Kidney glomerular epithelial cell (primary cell): ENCODE results near the gene PLCB3.
A peak's percentile ranks its signal among the peaks of the same experiment; 100 is the strongest.

Experiments
- DNase-seq: peaks from one replicate; lab custom pipeline; 2025; lab: John Stamatoyannopoulos, UW

The PLCB3 gene

DNA sequence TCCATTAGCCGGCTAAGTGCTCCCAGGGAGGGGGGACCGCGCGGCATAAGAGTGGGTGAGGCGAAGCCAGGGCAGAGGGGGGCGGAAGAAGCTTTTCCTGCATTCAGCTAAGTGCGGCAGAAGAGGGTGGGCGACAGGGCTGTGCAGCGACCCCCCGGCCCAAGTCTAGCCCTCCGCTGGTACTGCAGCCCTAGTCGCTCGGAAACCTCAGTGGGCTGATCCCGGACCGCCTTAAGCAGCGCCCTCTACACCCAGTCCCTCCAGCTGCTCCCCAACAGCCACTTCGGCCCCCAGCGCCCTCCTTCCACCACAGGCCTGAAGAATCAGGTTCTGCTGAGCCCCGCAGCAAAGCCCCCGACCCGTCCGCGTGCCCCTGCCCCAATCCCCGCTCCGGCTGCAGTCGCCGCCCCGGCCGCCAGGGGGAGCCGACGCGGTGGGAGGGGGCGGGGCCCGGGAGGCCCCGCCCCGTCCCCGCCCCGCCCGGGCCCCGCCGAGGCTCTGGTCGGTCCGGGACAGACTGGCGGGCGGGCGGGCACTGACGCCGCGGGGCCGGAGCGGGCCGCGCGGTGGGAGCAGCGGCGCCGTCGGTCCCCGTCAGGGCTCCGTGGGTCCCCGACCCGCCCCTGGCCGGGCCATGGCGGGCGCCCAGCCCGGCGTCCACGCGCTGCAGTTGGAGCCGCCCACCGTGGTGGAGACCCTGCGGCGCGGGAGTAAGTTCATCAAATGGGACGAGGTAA is at the start of gene PLCB3:
TSS of gene PLCB3 (plus strand) at position 515 of the 737 bp plus-strand sequence. CDS start at position 635, 120 bp downstream.
- no peak for DNase-seq

DNA sequence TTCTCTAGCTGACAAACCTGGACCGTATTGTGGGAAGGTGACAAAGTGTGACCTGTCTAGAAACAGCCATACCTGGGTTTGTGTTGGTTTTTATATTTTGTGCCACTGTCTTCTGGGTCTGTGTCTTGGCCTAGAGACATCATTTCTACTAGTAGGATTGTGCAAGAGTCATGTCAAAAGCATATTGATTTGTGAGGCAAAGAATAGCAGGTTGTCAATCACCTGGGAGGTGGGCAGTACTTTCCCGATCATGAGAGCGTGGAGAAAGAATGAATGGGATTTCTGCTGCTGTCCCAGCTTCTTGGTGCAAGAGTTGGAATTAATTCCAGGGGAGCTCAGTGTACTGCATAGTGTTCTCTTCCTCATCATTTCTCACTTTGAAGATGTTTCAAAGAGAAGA is 49.8 kb upstream of the PLCB3 start:
- no peak for DNase-seq

DNA sequence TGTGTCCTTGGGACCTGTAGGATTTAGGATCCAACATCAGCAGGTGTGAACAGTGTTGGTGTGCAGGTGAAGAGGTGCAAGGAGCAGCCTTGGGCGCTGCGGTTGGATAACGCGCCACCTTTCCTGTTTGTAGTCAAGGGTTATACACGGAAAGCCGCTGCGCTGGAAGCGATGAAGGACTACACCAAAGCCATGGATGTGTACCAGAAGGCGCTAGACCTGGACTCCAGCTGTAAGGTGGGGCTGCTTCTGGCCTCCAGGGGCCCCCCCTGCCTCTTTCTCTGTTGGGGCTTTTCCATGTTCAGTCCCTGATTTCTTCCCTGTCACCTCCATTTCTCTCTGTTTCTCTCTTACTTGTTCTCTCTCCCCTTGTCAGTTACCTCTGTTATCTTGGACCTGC is 48.3 kb upstream of the PLCB3 start:
- no peak for DNase-seq

DNA sequence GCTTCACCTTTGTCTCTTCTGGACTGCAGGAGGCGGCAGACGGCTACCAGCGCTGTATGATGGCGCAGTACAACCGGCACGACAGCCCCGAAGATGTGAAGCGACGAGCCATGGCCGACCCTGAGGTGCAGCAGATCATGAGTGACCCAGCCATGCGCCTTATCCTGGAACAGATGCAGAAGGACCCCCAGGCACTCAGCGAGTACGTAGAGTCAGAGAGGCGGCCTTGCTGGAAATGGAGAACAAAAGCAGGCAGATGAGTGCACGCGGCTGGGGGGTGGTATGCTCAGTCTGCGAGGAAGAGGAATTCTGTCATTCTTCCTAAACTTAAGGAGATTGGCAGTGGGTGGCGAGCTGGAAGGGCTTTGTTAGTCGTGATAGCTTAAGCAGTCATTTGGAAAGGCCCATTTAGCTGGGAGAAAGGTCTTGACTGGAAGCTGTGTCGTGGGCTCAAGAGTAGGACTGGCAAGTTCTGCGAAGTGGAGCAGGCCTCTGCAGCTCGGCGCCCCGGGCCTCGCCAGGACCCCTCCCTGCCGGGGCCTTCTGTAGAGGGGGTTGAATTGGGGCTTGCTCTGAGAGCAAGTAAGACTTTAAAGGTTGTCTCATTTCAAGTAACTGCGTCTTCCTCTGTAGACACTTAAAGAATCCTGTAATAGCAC is 47.8 kb upstream of the PLCB3 start:
- DNase-seq: no peak

DNA sequence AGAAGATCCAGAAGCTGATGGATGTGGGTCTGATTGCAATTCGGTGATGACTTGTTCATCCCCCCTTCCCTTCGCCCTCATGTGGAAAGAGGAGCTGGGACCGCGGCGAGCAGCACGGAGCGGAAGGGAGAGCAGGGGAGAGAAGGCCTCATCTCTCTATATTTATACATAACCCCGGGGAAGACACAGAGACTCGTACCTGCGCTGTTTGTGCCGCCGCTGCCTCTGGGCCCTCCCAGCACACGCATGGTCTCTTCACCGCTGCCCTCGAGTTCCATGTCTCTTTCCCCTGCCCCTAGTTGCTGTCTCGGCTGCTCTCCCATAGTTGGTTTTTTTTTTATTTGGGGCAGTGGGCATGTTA is 47.3 kb upstream of the PLCB3 start:
- no peak for DNase-seq

DNA sequence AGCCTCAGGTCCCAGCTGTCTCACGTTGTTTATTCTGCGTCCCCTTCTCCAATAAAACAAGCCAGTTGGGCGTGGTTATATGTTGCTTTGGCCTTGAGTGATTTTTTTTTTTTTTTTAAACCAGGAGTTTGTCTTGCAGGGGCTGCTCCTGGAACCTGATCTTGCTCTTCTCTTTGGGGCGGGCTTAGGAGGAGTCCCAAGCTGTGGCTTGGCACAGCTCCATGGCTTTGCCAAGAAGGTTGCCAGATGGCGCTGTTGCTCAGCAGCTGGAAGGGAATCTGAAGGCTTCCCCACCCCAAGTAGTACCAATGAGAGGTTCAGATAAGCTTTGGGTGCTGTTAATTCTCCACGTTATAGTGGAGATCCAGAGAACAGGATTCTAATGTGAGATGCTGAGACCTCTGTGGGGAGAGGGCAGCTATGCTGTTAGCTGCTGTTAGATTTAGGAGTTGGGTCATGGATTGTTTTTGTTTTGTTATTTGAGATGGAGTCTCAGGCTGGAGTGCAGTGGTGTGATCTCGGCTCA is 46.8 kb upstream of the PLCB3 start:
- peak; percentile 60 for DNase-seq

DNA sequence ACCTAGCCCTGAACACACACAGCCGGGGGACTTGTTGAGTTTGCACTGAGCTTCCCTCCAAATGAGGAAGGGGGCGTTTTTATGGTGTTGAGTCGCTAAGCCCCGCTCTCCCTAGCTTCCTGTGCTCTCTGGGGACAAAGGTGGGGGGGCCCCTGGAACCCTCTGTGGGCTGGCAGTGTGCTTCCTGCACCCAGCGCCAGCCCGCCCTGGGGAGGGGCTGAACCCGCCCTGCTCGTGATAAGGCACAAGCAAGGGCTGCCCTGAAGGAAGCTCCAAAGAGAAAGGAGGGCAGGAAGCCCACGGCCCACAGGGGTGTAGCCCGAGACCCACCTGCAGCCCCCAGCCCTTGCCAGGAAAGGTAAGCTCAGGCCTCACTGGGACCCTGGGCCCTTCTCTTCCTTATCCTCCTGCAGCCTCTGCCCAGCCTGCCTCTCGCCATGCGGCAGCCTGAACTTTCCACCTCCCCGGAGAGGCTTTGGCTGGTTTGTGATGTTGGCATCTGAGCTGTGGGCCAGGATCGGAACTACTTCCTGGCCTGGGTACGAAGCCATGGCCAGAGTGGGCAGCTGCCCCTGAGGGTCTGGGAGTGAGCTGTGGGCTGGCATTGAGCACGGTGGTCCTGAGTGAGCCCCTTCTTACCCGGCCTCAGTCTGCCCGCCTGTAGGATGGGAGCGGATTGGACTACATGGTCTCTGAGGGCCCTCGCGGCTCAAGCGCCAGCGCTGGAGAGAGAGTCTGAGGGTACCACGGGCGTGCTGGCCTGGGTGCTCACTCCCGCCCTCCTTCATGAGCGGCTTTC is 44.7 kb upstream of the PLCB3 start, which contains the start of gene FERMT3:
TSS of gene FERMT3 (plus strand) at position 265 of the 799 bp plus-strand sequence. CDS start 644 bp downstream, outside the sequence.
- DNase-seq: no peak

DNA sequence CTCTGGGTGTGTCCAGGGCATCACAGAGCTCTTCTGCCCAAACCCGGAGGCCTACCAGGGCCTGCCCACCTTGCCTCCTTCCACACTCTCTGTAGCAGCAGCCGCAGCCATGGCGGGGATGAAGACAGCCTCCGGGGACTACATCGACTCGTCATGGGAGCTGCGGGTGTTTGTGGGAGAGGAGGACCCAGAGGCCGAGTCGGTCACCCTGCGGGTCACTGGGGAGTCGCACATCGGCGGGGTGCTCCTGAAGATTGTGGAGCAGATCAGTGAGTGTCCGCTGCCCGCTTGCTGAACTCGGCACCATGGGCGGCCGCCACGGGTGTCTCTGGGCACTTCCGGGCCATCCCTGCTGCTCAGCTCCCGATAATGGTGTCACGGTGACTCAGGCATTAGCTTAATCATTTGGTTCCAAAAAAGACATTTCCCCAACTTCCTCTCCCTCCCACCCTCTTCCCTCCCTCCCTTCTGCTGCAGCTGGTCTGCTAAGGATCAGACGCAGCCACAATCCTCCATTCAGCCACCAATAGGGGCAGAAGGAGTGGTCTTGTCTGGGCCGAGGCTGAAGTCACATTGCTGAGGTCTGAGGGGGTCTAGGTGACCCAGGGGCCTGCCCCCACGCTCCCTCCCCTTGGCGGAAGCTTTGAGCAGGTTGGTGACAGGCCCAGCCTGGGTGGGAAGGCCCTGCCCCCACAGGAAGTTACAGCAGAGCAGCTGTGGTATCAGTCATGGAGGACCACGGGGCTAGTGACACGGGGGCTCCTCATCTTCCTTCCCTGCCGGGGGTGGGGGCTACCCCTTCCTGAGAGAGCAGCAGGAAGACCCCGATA is 43.9 kb upstream of the PLCB3 start:
- no peak for DNase-seq

DNA sequence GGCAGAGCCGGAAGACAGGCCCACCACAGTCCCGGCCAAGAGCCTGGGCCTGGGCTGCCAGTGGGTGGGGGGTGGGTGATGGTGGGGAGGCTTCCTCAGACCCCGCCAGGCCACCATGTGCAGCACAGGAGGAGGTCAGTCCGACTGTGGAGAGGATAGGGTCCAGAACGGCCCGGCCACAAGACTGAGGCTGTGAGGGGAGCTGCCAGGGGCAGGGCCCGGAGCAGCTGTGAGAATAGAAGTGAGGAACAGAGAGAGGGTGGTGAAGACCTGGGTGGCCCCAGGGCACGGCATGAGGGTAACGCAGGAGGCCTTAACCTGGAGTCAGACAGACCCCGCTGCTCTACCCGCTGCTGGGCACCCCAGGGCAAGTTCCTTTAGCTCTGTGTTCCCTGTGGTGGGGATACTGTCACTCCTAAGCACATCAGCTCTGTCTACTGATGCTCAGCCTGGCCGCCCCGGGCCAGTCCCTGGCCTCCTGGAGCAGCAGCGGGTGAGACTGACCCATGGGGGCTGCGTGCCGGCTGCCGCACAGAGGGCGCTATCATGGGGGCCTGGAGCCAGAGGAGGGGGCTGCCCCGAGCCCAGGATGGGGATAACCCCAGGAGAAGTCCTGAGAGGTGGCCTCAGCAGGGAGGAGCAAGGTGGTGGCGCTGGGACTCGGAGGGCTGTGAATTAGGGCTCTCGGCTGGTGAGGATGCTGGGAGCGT is 43.1 kb upstream of the PLCB3 start:
- DNase-seq: no peak

DNA sequence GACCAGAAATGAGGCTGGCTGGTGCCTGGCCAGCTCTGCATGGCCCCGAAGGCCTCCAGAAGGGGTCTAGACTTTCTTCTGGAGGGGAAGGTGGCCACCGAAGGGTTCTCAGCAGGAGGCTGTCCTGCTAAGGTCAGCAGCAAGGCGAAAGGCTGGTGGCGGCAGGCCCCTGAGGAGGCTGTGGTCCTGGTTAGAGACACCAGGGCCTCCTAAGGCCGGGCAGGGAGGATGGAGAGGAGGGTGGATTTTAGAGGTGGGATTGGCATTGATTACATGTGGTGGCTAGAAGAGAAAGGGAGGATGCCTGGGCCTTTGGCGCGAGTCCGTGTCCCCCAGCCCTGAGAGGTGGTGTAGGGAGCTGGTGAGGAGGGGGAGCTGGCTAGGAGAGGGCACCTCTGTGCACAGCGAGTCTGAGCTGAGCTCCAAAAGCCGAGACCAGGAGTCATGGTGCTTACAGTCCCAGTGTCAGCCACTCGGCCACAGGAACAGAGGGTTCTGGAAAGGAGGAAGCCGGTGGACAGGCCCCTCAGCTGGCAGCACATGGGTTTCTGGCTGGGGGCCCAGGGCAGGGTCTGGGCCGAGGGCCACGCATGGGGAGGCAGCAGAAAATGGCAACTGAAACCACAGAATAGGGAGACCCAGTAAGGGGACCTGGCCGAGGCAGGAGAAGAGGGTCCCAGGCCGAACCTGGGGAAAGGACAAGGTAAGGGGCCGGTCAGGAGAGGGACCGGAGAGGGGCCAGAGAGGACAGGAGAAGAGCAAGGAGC is 42.4 kb upstream of the PLCB3 start:
- no peak for DNase-seq

DNA sequence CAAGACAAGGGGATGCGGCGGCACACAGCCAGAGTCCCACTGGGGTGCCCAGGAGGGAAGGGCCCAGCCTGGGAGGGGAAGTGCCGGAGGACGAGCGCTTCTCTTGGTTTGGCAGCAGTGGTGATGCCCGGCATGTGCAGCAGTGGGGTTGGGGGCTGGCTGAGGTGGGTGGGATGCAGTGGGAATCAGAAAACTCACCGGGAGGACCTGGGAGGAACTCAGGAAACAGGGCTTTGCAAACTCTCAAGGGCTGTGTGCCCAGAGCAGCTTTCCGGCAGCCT is 41.8 kb upstream of the PLCB3 start:
- no peak for DNase-seq

DNA sequence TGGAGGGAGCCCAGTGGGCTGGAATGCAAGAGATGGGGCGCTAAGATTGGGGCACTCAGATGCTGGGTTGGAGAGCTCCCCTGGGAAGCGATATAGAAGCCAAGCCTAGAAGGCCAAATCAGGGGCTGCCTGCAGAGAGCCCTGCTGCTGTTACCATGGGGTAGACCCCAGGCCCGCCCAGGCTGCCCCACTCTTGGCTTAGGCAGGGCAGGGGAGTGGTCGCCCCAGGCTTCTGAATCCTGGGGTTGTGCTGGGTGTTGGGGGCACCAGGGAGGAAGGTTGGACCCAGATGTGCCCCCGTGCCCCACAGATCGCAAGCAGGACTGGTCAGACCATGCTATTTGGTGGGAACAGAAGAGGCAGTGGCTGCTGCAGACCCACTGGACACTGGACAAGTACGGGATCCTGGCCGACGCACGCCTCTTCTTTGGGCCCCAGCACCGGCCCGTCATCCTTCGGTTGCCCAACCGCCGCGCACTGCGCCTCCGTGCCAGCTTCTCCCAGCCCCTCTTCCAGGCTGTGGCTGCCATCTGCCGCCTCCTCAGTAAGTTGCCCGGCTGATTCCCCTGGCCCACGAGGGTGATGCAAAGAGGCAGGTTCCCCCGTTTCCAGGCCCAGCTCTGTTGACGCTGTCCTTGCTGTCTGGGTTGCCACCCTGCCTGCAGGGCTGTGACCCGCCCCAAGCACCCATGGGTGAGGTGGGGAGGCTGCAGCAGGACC is 40.9 kb upstream of the PLCB3 start:
- DNase-seq: no peak

DNA sequence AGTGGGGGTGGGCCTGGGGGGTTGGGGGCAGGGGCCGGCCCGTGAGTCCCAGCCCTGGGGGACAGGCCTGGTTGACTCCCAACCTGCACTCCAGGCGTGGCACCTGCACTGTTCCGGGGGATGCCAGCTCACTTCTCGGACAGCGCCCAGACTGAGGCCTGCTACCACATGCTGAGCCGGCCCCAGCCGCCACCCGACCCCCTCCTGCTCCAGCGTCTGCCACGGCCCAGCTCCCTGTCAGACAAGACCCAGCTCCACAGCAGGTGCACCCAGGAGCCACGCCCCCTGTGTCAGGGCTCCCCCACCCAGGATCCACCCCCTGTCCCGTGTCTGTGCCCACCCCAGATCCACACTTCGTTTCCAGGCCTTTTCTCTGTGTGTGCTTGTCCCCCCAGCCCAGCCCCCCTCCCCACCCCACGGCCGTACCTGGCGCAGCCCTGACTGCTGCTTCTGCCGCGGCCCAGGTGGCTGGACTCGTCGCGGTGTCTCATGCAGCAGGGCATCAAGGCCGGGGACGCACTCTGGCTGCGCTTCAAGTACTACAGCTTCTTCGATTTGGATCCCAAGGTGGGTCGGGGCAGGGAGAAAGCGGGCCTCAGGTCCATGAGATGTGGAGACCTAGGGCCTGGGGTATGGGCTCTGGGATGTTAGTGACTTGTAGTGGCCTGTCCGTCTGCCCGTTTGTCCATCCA is 40.0 kb upstream of the PLCB3 start:
- no peak for DNase-seq

DNA sequence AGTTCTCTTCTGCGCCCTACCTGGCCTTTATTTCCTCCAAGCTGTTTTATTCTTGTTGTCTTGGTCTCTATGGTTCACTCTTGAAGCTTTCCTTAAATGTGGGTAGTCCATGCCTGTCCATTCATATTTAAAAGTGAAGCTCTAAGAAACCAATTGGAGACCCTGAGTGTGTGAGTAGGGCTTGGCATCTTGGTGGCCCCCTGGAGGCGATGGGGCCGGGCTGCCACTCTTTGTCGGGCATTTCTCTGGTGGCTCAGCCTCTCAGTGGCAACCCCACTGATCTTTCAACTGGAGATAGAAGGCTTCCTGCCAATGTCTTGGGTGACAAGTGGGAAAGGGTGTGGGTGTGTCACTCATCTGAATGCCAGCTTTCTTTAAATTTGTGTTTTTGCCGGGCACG is 34.5 kb upstream of the PLCB3 start:
- no peak for DNase-seq

DNA sequence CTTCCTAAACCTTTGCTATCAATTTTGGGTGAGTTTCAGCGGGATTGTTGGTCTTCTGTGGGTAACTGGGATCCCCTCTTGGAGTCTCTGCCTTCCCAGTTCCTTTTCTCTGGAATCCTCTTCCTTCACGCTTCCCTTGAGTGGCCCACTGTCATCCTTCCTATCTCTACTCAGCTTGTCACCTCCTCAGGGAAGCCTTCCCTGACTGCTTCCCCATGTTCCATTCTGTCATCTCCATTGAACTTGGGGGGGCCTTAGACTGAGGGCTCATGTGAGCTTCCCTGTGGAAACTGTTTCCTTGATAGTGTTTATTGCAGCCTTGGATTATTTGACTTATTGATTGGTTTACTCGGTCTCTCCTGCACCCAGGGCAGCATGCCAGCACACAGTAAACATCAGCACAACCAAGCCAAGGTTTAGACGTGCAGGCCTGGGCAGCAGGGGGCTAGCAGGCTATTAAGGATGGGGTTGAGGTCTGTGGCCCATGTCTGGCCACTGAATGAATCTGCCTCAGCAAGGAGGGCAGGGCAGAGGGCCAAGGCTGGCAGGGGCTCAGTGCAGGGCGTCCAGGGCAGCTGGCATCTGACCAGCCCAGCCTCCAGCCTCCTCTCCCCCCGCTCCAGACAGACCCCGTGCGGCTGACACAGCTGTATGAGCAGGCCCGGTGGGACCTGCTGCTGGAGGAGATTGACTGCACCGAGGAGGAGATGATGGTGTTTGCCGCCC is 32.5 kb upstream of the PLCB3 start:
- no peak for DNase-seq

DNA sequence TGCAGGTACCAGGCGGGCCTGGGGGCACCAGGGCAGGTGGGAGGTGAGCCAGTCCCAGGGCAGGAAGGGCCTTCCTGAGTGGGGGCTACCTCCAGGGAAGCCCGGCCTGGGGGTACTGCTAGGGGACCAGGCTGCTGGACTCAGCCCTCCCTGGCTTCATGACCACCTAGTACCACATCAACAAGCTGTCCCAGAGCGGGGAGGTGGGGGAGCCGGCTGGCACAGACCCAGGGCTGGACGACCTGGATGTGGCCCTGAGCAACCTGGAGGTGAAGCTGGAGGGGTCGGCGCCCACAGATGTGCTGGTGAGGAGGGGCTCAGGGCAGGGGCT is 32.0 kb upstream of the PLCB3 start:
- DNase-seq: no peak

DNA sequence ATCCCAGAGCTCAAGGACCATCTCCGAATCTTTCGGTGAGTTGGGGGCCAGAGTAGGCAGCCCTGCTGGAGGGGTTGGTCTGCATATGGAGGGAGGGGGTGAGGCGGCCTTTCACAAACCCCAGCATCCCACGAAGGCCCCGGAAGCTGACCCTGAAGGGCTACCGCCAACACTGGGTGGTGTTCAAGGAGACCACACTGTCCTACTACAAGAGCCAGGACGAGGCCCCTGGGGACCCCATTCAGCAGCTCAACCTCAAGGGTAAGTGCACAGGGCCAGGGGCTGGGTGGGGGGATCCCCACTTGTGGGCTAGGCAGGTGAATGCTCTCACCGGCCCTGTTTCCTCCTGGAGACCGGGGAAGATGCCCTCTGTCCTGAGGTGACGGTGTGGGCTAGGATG is 31.6 kb upstream of the PLCB3 start:
- no peak for DNase-seq

DNA sequence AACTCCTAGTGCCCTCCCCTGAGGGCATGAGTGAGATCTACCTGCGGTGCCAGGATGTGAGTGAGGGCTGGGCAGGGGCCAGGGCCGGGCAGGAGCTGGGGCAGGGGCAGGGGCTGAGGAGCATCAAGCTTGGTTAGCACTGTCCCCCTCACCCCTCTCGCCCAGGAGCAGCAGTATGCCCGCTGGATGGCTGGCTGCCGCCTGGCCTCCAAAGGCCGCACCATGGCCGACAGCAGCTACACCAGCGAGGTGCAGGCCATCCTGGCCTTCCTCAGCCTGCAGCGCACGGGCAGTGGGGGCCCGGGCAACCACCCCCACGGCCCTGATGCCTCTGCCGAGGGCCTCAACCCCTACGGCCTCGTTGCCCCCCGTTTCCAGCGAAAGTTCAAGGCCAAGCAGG is 31.1 kb upstream of the PLCB3 start:
- DNase-seq: no peak

DNA sequence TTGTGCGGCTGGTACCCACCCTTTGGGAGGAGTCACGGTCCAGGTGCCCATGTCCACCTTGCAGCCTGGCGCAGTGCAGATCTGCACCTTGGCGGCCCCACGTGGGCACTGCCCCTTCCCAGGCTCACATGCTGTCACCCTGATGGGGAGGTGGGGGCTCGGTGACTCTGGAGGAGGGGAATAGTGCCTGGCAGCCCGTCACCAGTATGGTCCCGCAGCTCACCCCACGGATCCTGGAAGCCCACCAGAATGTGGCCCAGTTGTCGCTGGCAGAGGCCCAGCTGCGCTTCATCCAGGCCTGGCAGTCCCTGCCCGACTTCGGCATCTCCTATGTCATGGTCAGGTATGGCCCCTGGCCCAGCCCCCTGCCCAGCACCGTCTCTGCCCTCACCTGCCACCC is 30.5 kb upstream of the PLCB3 start:
- DNase-seq: no peak
